T-helper 1 cell treated with Interleukin-12 subunit alpha and Interleukin-12 subunit beta and Interleukin-4 antibody, amounts not matched to agents 30 ng/mL and 1 ng/mL, for 36 hours (primary cell): ENCODE results near the gene CEP72. TPM values are rescaled to one million over a fixed set of nuclear protein-coding genes. Genes with fewer than 3 reads are reported as not detected.
"Not testable (repeated sequence)": the region's sequence is repeated elsewhere in the genome, so short reads cannot be mapped to it uniquely, and the experiment has no call there.

Experiments
- intact Hi-C: fragments of 100-400 bp; cut with micrococcal nuclease; formaldehyde crosslinking; loops from one replicate; pipeline ENCODE4 v1.15.1; 2024
- total RNA-seq: library from RNA; stranded (reverse); gene quantifications from 2 replicates; pipeline ENCODE4 v1.2.3, GENCODE V29; 2022

Gene CEP72
- total RNA-seq, 1 donor from 2014 or later, result 28.4 TPM

- intact Hi-C loops, result not testable (repeated sequence)
Measured at GRCh38 chr5:696753-697702, 84.9 kb downstream of the CEP72 start.

Other genes starting within 250 kb of the CEP72 start
- 82.9 and 89.9 TPM in 2 replicates for gene EXOC3, start 169.2 kb upstream of the CEP72 start, total RNA-seq
- 1.3 and 1.5 TPM in 2 replicates for gene SLC9A3, start 87.9 kb upstream of the CEP72 start, total RNA-seq
- 0.02 TPM in 1 of 2 replicates, not detected in the other for gene TPPP, start 81.0 kb downstream of the CEP72 start, total RNA-seq
- gene ZDHHC11B, start 172.4 kb downstream of the CEP72 start, total RNA-seq, result not detected in 2 replicates
- gene ZDHHC11, start 238.6 kb downstream of the CEP72 start, total RNA-seq, result 24.1 and 26.9 TPM in 2 replicates